Measurements from ENCODE around the gene SERHL2.
"Not testable (repeated sequence)": the region's sequence is repeated elsewhere in the genome, so short reads cannot be mapped to it uniquely, and the experiment has no call there.

Gene SERHL2

DNA sequence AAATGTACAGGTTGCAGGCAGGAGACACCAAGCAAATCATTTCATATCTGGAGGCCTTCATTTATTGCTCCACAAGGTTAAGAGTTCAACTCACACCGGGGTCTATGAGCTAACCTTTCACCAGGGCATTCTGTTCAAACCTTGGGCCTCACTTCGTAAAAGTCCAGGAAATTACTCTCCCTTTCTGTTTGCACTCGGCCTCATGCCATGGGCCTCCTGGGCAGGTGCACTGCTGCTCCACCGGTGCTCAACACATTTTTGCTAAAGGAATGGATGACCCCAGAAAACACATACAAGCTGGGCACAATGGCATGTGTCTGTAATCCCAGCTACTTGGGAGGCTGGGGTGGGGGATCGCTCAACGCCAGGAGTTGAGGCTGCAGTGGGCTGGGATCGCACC, 17.6 kb upstream of the SERHL2 start:
- Histone ChIP-seq H3K4me3 (no peak overlapping the region), H3K27ac (no peak overlapping the region)
- TF ChIP-seq, protein P1, sequence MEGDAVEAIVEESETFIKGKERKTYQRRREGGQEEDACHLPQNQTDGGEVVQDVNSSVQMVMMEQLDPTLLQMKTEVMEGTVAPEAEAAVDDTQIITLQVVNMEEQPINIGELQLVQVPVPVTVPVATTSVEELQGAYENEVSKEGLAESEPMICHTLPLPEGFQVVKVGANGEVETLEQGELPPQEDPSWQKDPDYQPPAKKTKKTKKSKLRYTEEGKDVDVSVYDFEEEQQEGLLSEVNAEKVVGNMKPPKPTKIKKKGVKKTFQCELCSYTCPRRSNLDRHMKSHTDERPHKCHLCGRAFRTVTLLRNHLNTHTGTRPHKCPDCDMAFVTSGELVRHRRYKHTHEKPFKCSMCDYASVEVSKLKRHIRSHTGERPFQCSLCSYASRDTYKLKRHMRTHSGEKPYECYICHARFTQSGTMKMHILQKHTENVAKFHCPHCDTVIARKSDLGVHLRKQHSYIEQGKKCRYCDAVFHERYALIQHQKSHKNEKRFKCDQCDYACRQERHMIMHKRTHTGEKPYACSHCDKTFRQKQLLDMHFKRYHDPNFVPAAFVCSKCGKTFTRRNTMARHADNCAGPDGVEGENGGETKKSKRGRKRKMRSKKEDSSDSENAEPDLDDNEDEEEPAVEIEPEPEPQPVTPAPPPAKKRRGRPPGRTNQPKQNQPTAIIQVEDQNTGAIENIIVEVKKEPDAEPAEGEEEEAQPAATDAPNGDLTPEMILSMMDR (IDR thresholded peaks at IDR 0.05), result no peak
- DNase-seq (ENCODE audit: low spot score), result no peak

DNA sequence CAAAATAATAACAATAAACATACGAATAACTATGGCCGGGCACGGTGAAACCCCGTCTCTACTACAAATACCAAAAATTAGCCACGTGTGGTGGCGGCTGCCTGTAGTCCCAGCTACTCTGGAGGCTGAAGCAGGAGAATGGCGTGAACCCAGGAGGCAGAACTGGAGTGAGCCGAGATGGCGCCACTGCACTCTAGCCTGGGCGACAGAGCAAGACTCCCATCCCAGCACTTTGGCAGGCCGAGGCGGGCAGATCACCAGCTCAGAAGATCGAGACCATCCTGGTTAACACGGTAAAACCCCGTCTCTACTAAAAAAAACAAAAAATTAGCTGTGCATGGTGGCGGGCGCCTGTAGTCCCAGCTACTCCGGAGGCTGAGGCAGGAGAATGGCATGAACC, 17.1 kb upstream of the SERHL2 start:
- not testable (repeated sequence) for H3K4me3 ChIP-seq; DNase-seq (ENCODE audit: low spot score); H3K27ac ChIP-seq

DNA sequence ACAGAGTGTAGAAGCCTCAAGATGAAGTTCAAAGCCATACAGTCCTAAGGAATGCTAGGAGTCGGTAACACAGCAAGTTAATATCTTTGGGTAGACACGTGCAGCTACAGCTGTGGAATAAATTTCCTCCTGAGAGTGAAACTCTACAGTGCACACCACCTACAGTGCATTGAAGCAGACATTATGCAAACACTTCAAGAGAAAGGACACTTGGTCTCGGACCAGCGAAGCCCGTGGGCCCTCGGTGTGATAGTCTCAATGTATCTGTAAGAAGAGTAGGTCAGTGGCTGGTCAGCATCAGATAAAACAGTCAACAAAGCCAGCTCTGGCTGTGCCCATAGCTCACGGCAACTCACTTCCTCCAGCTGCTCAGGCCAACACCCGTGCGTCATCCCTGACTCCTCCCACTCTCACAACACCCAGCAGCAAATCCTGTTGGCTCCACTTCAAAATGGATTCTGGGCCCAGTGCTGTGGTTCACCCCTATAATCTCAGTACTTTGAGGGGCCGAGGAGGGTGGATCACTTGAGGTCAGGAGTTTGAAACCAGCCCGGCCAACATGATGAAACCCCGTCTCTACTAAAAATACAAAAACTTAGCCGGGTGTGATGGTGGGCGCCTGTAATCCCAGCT, 16.4 kb upstream of the SERHL2 start:
- H3K4me3 ChIP-seq; H3K27ac ChIP-seq; DNase-seq (ENCODE audit: low spot score): not testable (repeated sequence)

DNA sequence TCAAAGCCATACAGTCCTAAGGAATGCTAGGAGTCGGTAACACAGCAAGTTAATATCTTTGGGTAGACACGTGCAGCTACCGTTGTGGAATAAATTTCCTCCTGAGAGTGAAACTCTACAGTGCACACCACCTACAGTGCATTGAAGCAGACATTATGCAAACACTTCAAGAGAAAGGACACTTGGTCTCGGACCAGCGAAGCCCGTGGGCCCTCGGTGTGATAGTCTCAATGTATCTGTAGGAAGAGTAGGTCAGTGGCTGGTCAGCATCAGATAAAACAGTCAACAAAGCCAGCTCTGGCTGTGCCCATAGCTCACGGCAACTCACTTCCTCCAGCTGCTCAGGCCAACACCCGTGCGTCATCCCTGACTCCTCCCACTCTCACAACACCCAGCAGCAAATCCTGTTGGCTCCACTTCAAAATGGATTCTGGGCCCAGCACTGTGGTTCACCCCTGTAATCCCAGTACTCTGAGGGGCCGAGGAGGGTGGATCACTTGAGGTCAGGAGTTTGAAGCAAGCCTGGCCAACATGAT, 14.5 kb upstream of the SERHL2 start:
- DNase-seq (ENCODE audit: low spot score); H3K4me3 ChIP-seq; H3K27ac ChIP-seq: not testable (repeated sequence)

DNA sequence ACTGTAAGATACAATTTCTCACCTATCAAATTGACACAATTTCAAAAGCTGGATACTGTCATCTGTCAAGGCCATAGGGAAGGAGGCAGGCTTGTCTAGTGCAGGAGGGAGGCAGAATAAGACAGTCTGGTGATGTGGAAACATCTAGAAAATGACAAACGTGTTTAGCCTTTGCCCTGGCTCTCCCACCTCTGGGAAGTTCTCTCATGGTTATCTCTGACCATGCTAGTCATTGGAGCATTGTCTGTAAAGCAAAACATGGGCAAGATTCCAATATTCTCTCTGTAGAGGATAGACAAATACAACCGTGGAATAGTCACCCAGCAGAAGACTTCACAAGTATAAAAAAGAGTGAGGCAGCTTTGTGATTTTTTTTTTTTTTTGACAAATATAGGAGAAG, 9.1 kb upstream of the SERHL2 start:
- no peak for DNase-seq (ENCODE audit: low spot score)
- TF ChIP-seq, protein P1 (IDR thresholded peaks at IDR 0.05), result no peak
- no peak overlapping the region for H3K4me3 ChIP-seq
- no peak overlapping the region for H3K27ac ChIP-seq

DNA sequence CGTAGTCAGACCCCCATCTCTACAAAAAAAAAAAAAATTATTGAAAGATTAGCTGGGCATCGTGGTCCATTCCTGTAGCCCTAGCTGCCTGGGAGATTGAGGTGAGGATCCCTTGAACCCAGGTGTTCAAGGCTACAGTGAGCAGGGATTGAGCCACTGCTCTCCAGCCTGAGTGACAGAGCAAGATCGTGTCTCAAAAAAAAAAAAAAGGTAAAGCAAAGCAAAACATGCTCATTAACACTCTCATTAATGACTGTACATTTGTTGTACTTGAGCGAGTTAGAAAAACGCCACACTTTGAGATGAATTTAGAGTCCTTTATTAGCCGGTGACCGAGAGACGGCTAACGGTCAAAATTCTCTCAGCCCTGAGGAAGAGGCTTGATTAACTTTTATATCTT, 6.2 kb upstream of the SERHL2 start:
- H3K27ac ChIP-seq, result no peak overlapping the region
- TF ChIP-seq, protein P1 (IDR thresholded peaks at IDR 0.05), result no peak
- no peak for DNase-seq (ENCODE audit: low spot score)
- H3K4me3 ChIP-seq, result no peak overlapping the region

DNA sequence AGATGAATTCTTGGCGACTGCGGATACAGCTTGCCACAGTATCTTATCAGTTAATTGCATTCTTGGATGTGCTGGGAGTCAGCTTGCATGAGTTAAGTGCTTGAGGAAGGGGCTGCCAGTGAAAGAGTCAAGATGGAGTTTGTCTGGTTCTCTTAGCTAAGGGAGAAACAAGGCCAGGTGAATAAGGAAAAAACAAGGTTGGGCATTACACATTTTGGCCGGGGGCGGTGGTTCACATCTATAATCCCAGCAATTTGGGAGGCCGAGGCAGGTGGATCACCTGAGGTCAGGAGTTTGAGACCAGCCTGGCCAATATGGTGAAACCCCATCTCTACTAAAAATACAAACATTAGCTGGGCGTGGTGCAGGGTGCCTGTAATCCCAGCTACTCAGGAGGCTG, 5.6 kb upstream of the SERHL2 start:
- not testable (repeated sequence) for DNase-seq (ENCODE audit: low spot score); H3K4me3 ChIP-seq; H3K27ac ChIP-seq

DNA sequence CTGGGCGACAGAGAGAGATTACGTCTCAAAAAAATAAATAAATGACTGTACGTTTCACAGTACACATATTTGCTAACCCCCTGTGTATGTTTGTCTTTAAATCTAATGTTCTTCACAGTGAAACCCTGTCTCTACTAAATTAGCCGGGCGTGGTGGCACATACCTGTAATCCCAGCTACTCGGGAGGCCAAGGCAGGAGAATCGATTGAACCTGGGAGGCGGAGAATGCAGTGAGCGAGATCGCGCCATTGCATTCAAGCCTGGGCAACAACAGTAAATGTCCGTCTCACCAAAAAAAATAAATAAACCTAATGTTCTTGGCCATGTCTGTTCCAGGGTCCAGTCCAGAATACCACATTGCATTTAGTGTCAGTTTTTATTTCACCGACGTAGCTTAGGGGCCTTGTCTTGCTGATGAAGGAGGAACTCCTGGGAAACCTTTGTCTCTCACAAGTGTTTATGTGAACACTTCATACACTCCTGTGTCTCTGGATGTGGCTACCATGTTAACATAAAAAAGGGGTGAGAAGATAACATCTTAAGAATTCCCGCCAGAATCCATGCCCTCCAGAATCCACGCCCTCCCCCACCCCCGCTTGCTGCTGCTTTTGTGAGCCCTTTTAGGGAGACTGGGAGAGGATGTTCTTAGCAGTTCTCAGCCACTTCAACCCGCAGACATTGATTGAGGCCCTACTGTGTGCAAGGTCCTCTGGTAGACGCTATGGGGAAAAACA, 5.0 kb upstream of the SERHL2 start:
- DNase-seq (ENCODE audit: low spot score), result no peak
- H3K4me3 ChIP-seq, result no peak overlapping the region
- no peak overlapping the region for H3K27ac ChIP-seq
- TF ChIP-seq, protein P1 (IDR thresholded peaks at IDR 0.05), result no peak

DNA sequence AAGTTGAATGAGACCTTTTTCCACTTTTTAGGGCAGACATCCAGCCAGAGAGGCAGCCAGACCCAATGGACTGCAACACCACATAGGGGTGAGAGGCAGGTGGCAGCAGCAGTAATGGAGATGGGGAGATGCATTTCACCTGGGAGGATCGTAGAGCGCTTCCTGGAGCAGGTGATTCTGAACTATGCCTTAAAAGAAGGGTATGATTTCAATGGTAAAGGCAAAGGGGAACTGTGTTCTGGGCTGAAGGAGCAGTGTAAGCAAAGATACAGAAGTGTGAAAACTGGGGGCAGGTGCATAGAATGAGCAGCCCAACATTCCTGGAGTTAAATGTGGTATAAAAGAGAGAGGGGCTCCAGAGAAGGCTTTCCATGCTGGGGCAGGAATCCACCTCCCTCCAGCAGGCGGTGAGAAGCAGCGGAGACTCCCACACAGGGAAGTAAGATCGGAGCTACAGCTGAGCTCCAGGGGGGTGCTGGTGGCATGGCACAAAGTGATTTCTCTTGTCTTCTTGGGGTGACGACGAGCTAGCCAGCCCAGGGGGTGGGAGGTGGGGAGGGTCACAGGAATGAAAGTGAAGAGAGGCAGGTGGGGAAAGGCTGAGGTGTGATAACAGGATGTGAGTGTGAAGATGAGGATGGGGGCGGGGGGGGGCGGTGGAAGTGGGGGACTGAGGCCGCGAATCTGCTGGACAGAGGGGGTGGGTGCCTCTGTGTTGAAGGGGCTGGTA, 4.3 kb upstream of the SERHL2 start:
- TF ChIP-seq, protein P1 (IDR thresholded peaks at IDR 0.05), result no peak

DNA sequence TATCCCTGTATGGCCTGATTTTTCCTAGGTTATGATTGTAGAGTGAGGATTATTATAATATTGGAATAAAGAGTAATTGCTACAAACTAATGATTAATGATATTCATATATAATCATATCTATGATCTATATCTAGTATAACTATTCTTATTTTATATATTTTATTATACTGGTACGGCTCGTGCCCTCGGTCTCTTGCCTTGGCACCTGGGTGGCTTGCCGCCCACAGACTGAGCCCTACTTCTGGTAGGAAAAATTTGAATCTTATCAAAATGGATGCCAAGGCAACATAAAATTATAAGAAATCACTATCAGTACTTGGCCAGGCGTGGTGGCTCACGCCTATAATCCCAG, 1.5 kb upstream of the SERHL2 start:
- not testable (repeated sequence) for H3K4me3 ChIP-seq; H3K27ac ChIP-seq; DNase-seq (ENCODE audit: low spot score)

More for the DNA sequence above, 4.3 kb upstream of the SERHL2 start:
- no peak for DNase-seq (ENCODE audit: low spot score)
- Histone ChIP-seq H3K4me3 (no peak overlapping the region), H3K27ac (no peak overlapping the region)
